ENCODE results near the gene PHYKPL.

Gene PHYKPL

DNA sequence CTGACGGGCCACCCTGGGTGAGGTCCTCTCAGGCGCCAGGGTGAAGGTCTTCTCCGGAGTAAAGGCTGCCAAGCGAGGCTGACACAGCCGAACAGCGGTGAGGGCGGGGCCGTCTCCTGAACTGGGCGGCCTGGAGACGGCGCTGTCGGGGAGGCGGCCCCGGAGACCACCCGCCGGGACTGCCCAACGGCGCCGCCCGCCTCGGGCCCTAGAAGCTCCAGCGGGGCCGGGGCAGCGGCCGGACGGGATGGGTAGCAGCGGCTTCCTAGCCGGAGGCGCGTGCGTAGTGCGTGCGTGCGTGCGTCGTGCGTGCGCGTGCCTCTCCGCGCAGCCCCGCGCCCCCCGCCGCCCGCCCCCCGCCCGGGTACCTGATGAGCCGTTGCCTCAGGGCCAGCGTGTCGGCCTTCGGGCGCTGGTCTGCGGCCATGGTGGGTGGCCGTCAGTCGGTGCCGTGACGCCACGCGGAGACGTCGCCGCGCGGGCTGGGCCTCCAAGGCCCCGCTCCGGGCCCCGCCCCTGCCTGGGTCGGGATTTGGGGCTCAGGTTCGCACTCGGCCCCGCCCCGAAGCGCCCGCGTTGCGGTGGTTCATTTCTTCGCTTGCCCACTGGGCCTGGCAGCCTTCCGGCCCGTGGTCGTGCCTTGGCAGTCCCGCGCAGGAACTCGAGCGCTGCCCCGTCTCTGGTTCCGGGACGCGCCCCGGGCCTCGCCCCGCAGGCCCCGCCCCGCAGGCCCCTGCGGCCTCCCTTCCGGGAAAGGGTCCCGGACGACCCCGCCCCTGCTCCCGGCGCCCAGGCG, at the start of gene PHYKPL:
TSS of gene PHYKPL (minus strand) at position 679 of the 796 bp plus-strand sequence. CDS start at position 427, 252 bp downstream.
- peak; percentile 32 for DNase-seq

DNA sequence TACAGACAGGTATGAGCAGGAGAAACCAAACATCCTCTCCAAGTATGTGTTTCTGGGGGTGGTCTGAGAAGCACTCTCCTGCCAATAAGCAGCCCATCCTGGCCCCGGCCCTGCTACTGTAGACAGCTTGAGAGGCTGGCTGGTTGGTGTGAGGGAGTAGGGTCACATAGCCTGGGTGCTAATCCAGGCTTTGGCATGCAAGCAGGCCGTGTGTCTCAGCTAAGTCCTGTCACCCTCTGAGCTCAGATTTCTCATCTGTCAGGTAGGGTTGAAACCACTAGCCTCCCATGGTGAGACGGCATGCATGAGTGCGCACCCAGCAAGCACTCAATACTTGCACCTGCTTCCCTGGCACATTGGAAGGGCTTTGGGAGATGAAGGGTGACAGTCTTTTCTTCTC, 49.8 kb upstream of the PHYKPL start:
- no peak for DNase-seq

DNA sequence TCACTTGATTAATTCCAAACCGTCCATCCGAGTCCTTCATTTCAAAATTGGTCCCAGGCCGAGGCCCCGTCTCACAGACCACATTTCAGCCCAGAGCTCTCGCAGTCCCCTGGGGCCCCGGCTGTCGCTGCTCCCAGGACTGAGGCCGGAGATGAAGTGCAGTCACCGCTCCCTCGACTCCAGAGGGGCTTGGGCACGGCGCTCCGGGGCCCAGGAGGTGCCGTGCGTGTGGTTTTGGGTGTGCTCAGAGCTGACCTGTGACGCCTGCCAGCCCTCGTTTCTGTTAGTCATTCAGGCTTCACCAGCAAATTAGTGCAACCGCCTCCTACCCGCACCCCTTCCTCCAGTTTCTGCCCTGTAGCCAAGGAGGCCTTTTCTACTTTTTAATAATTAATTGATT, 48.7 kb upstream of the PHYKPL start:
- no peak for DNase-seq

GRCh38 chr5:178280631-178281030, 48.0 kb upstream of the PHYKPL start:
- no peak for DNase-seq

DNA sequence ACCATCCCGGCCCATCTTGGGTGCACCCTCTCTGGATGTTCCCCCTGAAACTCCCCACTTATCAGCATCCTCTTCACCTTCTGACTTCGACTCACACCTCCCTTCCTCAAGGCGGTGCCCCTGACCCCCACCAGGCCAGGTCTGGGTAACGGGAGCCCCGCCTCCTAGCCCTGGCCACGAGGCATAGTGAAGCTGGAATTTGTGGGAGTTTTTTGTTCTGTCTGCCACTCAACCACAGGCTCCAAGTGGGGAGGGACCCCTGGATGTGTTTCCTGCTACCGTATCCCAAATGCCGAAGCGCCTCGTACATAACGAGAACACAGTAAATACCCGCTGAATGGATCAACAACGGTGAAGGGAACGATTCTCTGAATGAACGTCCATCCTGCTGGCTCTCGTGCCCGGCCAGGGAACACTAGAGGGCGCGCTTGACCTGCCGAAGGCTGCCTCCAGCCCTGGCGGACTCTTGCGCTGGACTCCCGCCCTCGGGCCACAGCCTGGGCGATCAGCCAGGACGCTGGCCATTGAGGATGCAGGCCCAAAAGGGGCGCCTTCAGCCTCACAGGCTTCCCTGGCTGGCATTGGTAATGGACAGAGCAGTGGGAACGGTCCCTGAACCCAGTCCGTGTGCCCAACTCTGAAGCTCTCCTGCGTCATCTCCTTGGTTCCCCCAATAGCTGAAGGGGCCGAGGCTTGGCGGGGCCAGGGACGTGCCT, 47.3 kb upstream of the PHYKPL start:
- DNase-seq: peak; percentile 23

- DNase-seq: no peak
Measured at GRCh38 chr5:178279026-178279722, 46.6 kb upstream of the PHYKPL start.

DNA sequence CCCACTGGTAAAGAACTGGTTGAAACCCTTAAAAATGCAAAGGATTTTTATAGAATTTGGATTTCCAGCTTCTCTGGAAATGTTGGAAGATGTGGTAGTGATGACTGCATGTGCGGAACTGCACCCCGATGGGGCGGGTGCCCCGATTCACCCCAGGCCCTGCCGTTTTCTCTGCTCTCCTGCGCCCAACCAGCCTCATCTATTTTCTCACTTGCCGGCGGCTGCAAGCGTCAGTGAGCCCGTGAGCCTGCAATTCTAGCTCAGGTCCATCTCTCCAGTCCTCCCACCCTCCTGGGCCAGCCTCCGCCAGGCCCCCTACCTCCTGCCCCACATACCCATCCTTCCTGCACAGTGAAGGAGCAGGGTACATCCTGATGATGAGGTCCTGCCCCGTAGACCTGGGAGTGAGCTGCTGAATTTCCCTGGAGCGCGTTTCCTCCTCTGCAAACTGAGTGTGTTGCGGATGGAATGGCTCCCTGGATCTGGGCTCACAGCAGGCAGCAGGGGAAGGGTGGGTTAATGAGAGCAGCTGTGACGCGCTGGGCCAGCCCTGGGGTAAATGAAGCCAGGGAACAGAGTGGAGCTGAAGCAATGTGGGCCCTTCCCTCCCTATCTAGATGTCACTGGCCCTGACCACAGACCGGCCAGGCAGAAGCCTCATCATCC, 45.9 kb upstream of the PHYKPL start:
- DNase-seq: no peak

DNA sequence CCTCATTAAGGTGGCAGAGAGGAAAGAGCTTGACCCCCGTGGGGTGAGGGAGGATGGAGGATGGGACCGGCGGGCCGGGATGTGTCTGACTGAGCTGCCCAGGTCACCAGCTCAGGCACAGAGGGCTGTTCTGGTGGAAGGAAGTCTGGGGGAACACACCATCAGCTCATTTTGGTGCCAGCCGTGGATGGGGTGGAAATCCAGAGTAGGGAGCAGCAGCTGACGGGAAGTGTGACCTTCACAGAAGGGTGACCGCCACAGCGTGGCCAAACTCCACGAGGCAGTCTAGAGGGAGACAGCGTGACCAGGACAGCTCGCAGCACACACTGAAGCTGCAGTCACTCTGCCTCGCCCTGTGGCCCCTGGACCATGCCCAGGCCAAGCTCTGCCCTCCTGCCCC, 45.3 kb upstream of the PHYKPL start:
- DNase-seq: no peak

DNA sequence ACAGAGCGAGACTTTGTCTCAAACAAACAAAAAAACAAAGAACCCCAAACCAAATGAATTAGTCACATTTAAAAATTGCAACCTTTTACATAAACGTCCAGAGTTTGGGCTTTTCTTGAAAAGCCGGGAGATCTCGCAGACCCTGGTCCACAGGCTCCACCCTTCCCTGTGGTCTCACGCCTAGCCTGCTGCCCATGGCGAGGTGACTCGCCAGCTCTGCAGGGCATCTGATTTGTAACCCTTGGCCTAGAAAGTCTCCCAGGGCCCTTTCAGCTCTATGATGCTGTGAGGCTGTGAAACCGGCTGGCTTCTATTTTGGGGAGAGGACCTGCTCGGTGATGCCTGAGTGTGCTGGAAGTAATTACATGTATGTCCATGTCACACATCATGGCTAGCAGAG, 44.7 kb upstream of the PHYKPL start:
- DNase-seq: no peak

DNA sequence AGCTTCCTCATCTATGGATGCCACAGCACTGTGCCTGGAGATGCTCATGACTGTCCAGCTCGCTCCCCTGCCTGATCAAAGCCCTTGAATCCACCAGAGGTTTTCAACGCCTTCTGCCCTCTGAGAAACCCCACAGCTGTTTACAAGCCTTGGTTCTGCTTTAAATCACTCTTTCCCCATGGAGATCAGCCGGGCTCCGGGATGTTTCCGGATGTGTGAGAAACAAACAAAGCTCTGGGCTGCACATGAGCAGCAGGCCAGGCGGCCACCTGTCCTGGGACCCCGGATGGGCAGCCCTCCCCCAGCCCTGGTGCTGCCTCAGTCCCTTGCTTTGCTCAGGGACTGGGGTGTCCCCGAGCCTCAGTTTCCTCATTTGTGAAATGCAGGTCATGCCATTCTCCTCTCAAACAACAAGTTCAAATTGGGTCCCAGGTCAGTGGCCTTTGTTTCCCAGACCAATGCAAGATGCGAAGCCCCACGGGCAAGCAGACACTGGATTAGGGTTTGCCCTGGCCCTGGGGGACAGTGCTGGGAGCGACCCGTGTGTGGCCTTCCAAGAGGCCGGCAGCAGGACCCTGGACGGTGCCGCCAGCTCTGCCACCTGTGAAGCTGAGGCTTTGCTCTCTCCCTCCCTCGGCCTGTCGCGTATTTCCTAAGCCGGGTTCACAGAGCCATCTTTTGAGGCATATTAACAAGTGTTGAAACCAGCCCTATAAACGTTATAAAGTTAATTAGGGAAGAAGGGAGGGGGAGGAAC, 42.4 kb upstream of the PHYKPL start:
- no peak for DNase-seq

DNA sequence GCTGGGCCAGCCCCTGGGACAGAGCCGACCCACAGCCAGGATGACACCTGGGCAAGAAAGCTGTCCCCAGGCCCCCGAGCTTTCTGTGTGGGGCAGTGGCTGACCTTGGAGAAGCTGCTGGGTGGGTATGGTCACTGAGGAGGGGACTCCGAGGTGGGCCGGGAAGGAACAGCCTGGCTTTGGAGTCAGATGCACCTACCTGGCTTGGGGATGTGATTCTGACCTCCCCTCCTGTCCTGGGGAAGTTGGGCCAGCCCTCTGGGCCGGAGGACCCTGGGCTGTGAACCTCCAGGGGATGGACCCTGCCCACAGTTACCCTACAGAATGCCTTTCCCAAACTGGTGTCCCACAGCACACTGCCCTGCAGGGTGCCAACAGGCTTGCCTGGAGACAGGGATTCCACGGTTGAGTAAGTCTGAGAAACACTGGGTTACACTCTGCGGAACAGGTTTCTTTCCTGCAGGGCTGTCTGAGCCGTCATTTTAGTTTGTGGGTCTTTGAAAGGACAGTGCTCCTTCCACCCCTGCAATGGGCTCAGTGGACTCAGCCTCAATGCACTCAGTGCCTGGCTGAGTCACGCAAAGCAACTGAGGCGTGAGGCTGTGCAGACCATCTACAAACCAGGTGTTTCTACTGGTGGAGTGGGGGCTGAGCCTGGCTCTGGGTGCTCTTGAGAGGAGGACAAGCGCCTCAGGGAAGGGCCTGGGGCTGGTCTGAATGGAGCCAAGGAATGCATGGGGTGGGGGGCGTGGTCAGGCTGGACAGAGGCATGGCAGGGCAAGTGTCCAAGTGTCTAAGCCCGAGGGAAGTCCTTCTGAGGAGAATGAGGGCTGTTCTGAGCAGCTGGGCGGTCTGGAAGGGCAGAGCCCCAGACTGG, 41.3 kb upstream of the PHYKPL start:
- no peak for DNase-seq

DNA sequence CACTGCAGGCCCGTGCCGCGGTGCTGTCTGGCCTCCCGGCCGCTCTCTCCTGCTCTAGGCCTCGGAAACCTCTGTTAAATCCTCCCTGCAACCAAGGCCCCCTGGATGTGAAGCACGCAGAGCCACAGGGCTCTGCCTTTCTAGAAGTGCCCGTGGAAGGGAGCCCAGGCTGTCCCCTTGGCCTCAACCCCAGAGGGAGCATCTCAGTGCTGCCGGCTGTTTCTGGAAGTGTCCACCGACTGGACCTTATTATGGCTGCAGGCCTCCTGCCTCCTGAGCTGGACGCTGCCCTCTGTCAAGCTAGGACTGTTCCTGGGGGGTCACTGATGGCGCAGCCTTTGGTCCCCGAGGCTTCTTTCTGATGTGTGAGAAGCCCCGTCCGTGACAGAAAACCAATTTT, 40.4 kb upstream of the PHYKPL start:
- DNase-seq: no peak

- no peak for DNase-seq
Measured at GRCh38 chr5:178272591-178272990, 40.0 kb upstream of the PHYKPL start.

DNA sequence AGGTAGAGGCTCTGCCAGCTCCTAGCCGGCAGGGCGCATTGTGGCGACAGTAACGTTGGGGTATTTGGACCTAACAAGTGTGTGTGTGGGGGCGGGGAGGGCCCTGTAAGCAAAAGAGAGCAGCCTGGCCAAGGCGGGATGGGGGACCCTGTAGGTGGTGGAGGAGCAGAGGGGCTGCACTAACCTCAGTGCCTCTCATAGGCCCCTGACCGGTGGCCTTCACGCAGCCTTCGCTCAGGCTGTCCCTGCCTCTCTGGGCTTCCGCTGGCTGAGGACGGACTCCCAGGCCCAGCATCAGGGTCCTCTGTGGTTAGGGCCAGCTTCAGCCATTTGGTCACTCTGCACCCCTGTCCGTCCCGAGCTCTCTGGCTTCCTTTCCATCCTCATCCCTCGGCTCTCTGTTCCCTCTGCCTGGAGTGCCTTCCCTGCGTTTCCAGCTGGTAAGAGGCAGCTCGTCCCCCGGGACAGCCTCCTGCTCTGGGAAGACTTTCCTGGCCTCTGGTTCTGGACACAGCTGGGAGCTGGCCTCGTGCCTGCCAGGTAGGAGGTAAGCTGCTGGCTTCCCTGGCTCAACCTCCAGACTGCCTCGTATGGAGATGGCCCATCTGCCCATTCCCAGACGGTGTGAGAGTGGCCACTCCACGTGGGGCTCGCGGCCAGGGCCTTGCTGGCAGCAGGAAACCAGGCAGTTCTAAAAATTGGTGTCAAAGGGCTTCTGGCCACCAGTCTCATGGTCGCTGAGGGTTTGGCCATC, 39.3 kb upstream of the PHYKPL start:
- no peak for DNase-seq

GRCh38 chr5:178271231-178271630, 38.6 kb upstream of the PHYKPL start:
- DNase-seq: no peak

- DNase-seq: no peak
Measured at GRCh38 chr5:178269499-178269898, 36.9 kb upstream of the PHYKPL start.

DNA sequence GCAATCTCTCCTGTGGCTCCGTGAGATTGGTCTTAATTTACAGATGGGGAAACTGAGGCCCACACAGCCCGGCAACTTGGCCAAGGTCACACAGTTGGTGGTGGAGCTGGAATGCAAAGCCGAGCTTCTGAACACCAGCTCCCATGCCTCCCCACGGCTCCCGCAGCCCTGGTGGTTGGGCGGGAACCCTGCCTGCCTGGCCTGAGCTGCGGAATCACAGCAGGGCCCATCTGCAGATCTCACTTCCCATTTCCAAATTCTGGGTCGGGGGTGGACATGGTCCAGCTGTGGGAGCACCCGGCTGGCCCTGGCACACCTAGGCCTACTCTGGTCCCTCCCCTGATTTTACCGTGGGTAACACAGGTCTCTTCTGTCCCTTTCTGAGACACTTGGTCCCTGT, 35.3 kb upstream of the PHYKPL start:
- no peak for DNase-seq

- DNase-seq: no peak
Measured at GRCh38 chr5:178267245-178267644, 34.6 kb upstream of the PHYKPL start.

GRCh38 chr5:178266581-178266980, 34.0 kb upstream of the PHYKPL start:
- no peak for DNase-seq

DNA sequence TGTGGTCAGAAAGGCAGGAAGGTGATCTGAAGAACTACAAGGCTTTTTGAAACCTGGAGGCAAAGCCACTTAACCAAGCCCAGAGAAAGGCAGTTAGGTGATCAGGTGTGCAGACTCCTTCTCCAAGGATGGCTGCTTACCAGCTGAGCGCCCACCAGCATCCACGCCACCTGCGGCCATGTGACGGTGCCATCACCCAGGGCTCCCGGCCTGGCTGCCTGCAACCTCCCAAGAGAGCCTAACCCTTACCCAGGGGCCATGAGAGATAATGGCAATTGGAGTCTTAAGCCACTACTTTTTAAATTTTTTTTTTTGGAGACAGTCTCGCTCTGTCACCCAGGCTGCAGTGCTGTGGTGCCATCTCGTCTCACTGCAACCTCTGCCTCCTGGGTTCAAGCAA, 33.1 kb upstream of the PHYKPL start:
- DNase-seq: no peak

GRCh38 chr5:178264044-178264443, 31.4 kb upstream of the PHYKPL start:
- no peak for DNase-seq

Data from NCI-H1048 (cell line).